ENCODE data around the gene MEIS1.

- TF ChIP-seq JUN (IDR thresholded peaks at IDR 0.05; ENCODE audit: borderline replicate concordance, insufficient read depth, insufficient read length, low read depth) (no peak), GATA2 (IDR thresholded peaks at IDR 0.05; ENCODE audit: insufficient read depth, insufficient read length, low read depth, low read length) (no peak)
Observed at GRCh38 chr2:66447677-66448076, 12.8 kb downstream of the MEIS1 start.

Data from endothelial cell of umbilical vein (primary cell).